Epithelial cell of esophagus (primary cell): Measurements from ENCODE around the gene ARMC9.

Source experiments
- DNase-seq: peaks from one replicate; pipeline ENCODE4 v3.0.0; 2010; ENCODE audit warnings: low read depth
- H3K4me3 ChIP-seq: 2 replicates; pipeline ENCODE4 v1.5.1; 2011; ENCODE audit warnings: mild to moderate bottlenecking, low read length, control low read depth
- TF ChIP-seq, protein P1 (sequence below): IDR thresholded peaks from 2 replicates; pipeline ENCODE4 v1.5.1; 2011; ENCODE audit warnings: low read depth, mild to moderate bottlenecking, low read length, control low read depth, inconsistent platforms; ENCODE audit not compliant: insufficient read depth; ENCODE audit errors: missing control alignments

Gene ARMC9

DNA sequence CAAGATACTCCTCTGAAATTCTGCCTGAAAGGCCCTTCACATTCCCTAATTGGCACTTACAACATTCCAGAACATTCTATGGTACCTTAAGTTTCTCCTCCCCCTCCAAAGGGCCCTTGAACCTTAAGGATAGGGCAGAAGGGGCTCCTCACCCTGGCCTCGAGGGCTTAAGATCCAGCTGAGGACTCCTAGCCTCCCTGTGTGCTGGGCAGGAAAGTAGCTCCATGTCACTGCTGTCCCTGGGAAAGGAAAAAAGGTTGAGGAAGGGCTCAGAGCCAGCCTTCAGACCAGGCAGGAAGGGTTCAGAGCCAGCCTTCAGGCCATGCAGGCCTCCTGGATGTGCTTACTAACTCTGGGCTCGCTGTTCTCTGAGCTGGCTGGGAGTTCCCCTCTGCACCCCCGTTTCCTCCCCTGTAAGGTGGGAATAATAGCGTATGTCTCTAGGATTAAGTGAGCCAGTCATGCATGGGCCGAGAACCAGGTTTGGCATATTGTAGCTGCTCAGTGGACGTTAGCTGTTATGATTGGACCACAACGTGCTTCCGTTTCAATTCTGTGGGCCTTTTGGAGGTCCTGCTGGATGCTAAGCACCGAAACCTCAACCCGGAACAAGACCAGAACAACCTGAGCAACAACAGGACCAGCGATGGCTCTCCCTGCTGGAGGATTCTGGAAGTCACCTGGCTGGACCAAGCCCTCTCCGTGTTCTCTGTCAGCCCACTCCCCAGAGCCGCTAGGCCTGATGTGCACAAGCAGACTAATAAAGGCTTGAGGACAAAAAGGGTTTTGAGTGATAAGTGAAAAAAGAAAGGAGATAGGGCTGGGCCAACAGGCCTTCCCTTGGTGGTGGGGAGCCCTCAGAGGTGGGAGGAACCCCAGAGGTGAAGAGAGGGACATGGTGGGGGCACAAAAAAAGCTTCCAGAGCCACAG lies 196.0 kb downstream of the ARMC9 start:
- no peak overlapping the region for H3K4me3 ChIP-seq
- DNase-seq: peak; percentile 19
- TF ChIP-seq, protein P1, sequence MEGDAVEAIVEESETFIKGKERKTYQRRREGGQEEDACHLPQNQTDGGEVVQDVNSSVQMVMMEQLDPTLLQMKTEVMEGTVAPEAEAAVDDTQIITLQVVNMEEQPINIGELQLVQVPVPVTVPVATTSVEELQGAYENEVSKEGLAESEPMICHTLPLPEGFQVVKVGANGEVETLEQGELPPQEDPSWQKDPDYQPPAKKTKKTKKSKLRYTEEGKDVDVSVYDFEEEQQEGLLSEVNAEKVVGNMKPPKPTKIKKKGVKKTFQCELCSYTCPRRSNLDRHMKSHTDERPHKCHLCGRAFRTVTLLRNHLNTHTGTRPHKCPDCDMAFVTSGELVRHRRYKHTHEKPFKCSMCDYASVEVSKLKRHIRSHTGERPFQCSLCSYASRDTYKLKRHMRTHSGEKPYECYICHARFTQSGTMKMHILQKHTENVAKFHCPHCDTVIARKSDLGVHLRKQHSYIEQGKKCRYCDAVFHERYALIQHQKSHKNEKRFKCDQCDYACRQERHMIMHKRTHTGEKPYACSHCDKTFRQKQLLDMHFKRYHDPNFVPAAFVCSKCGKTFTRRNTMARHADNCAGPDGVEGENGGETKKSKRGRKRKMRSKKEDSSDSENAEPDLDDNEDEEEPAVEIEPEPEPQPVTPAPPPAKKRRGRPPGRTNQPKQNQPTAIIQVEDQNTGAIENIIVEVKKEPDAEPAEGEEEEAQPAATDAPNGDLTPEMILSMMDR: peak; percentile 27

DNA sequence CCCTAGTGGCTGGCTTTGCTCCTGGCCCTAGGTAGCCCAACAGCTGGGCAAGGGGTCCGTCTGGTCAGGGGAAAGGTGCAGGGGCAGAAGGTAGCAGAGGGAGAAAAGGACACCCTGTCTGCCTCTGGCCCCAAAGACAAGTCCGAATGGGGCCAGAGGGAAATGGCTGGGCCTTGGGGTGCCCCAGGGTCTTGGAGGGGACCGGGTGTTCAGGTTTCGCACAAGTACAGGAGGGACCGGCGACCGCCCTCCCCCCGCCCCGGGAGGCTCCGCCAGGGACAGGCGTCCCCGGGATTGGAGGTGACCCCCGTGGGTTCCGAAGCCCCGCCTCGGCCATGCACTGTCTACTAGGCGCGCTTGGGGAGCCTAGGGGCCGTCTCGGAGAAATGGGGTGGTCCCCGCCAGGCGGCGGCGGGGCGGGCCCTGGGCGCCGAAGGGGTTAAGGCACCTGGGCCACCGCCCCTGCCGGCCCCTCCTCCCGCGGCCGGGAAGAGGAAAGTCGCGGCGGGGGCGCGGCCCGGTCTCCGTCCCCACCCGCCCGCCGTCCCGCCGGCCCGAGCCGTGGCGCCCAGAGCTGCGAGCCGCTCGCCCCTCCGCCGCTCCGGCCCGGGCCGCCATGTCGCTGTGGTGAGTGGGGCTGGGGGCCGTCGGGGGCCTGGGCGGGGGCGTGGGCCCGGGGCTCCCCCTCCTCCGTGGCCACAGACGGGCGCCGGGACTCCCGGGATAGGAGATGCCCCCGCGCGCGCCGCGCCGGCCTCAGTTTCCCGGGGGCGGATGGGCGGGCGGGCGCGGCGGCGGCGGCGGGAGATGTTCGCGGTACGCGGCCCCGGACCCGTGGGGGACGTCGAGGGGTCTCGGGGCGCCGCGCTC lies 197.0 kb downstream of the ARMC9 start, which contains the start of gene B3GNT7:
Gene B3GNT7 (plus strand): TSS at position 523 of the 870 bp plus-strand sequence. CDS start 94 bp downstream, at position 617.
- TF ChIP-seq, protein P1: no peak
- H3K4me3 ChIP-seq: peak within 1 kb of the TSS; percentile 7
- no peak for DNase-seq

DNA sequence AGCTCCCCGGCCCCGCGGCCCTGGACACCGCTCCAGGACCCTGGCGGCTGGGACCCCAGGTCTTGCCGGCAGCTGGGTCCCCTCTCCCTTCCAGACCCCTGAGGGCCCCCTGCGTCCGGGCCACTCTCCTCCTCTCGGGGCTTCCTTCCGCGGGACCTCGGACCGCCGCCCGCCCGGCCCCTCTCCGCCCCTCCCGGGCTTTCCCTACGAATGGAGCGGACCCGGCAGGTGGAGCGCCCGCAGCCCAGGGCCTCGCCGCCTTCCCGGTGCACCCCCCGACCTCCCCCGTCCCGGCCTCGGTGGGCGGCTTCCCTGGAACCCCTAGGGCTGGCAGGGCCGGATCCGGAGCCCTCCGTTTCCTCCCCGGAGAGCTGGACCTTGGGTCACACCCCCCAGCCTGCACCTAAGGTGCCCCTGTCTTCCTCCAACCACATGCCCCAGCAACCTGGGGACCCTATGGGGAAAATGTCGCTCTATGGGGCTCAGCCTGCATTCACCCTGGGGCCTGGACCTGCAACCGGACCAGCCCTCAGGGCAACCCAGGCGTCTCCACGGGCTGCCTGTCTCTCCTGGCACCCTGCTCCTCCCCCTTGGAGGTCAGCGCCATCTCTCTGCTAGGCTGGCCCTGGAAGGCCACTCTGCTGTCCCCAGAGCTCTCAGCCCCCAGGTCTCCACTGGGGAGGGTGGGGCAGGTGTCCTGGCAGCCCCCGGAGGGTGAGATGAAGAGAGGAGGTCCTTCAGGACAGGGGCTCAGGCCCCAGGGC lies 197.8 kb downstream of the ARMC9 start:
- DNase-seq: no peak
- TF ChIP-seq, protein P1: no peak
- H3K4me3 ChIP-seq: no peak overlapping the region

DNA sequence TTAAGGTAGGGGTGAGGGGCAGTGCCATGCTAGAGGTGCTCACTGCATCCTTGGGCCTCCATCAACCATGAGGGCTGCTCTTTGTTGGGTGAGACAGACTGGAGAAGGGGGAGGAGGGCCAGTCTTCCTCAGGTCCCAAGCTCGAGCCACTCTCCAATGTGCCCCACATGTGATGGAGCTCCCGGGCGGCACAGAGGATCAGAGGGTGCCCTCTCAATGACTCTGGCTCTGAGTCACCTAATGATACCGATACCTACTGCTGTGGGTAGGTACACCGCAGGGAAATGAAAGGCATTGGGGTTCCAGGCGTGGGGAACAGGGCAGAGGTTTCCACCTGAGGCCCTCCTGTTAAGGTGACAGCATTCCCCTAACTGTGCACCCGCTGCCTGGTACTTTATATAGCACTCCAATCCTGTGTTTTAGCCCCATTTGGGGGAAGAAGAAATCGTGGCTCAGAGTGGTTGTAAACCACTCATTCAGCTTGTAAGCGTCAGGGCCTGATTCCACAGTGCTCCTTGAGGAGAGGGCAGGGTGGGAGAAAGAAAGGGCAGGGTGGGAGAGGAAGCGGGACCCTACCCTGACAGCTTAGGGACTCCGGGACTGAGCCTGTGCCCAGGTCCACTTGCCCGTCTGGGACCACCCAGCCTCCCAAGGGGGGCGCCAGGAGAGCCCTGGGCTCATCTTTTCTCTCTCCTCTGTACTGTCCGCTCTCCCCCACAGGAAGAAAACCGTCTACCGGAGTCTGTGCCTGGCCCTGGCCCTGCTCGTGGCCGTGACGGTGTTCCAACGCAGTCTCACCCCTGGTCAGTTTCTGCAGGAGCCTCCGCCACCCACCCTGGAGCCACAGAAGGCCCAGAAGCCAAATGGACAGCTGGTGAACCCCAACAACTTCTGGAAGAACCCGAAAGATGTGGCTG lies 198.8 kb downstream of the ARMC9 start:
- no peak for DNase-seq
- H3K4me3 ChIP-seq: no peak overlapping the region
- TF ChIP-seq, protein P1: no peak

DNA sequence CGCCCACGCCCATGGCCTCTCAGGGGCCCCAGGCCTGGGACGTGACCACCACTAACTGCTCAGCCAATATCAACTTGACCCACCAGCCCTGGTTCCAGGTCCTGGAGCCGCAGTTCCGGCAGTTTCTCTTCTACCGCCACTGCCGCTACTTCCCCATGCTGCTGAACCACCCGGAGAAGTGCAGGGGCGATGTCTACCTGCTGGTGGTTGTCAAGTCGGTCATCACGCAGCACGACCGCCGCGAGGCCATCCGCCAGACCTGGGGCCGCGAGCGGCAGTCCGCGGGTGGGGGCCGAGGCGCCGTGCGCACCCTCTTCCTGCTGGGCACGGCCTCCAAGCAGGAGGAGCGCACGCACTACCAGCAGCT lies 199.5 kb downstream of the ARMC9 start:
- no peak overlapping the region for H3K4me3 ChIP-seq
- DNase-seq: no peak
- TF ChIP-seq, protein P1: no peak
